Panc1 (cell line): ENCODE data around the gene FARP1. TPM values are rescaled to one million over a fixed set of nuclear protein-coding genes. Genes with fewer than 3 reads are reported as not detected.

Experiments used
- ATAC-seq: fragments of 200-7000 bp; cut with Tn5 transposase; 2 replicates; pipeline ENCODE4 v1.9.1; 2020; ENCODE audit warnings: mild to moderate bottlenecking, moderate library complexity
- BruUV-seq: library from RNA; stranded (reverse); fragments of 400-500 nt; replicated peaks from 2 replicates; lab custom pipeline; 2021; lab: Mats Ljungman, UMichigan
- CTCF ChIA-PET: fragments of 300-600 bp; sonication (Branson Sonifier 250); formaldehyde crosslinking; loops from one replicate; lab custom pipeline; 2022; ENCODE audit warnings: antibody characterized with exemption; lab: Charles Lee
- POLR2A ChIA-PET: fragments of 300-600 bp; sonication (Branson Sonifier 250); formaldehyde crosslinking; loops from one replicate; lab custom pipeline; 2022; ENCODE audit warnings: antibody characterized with exemption; lab: Charles Lee
- DNase-seq: peaks from one replicate; pipeline ENCODE4 v3.0.0-alpha.2; 2010; ENCODE audit warnings: low read depth, low spot score
- H3K27ac ChIP-seq: 2 replicates; pipeline ENCODE4 v1.5.1; 2011; ENCODE audit warnings: mild to moderate bottlenecking, low read length, inconsistent platforms
- H3K27me3 ChIP-seq: fragments of 200-500 bp; sonication (Bioruptor generic); 2 replicates; pipeline ENCODE4 v1.6.0; 2014; ENCODE audit warnings: low read length, inconsistent platforms; ENCODE audit not compliant: control insufficient read depth, insufficient read depth
- H3K36me3 ChIP-seq: fragments of 200-500 bp; sonication (Bioruptor generic); 2 replicates; pipeline ENCODE4 v1.5.1; 2014; ENCODE audit warnings: inconsistent platforms, mild to moderate bottlenecking, low read length, moderate library complexity; ENCODE audit not compliant: control insufficient read depth, insufficient read depth
- H3K4me1 ChIP-seq: 2 replicates; pipeline ENCODE4 v1.5.1; 2011; ENCODE audit warnings: inconsistent platforms, mild to moderate bottlenecking, low read length, moderate library complexity; ENCODE audit not compliant: control insufficient read depth, insufficient read depth
- H3K4me3 ChIP-seq, 2 experiments: 2 replicates each; pipeline ENCODE4 v1.5.1; 2011 to 2012; ENCODE audit warnings: low read depth in 2 of 2, low read length in 2 of 2, mild to moderate bottlenecking in 2 of 2, inconsistent platforms in 1 of 2, moderate library complexity in 1 of 2
- H3K9me3 ChIP-seq: fragments of 200-500 bp; sonication (Bioruptor generic); 2 replicates; pipeline ENCODE4 v1.5.1; 2014; ENCODE audit warnings: low read depth, mild to moderate bottlenecking, inconsistent platforms, low read length, moderate library complexity; ENCODE audit not compliant: control insufficient read depth, insufficient read depth
- POLR2AphosphoS5 ChIP-seq: IDR thresholded peaks from 2 replicates; pipeline ENCODE4 v1.6.1; 2012; ENCODE audit warnings: mild to moderate bottlenecking, low read depth, low read length, moderate library complexity
- SIN3A ChIP-seq: IDR thresholded peaks from 2 replicates; pipeline ENCODE4 v1.6.1; 2012; ENCODE audit warnings: low read depth, mild to moderate bottlenecking, low read length, moderate library complexity, borderline replicate concordance; ENCODE audit not compliant: insufficient read depth
- TCF7L2 ChIP-seq: IDR thresholded peaks from 2 replicates; pipeline ENCODE4 v1.6.1; 2011; ENCODE audit warnings: mild to moderate bottlenecking, low read depth, low read length, inconsistent platforms
- in situ Hi-C: cut with HindIII; loops from 2 replicates; pipeline ENCODE4 v1.10.0; 2016; ENCODE audit warnings: low sequenced_read_pairs, low pct_unique_long_range_greater_than_20kb
- intact Hi-C: fragments of 100-400 bp; cut with micrococcal nuclease; formaldehyde crosslinking; loops from one replicate; pipeline ENCODE4 v1.10.0; 2022; ENCODE audit not compliant: unreplicated experiment
- total RNA-seq: library from RNA; stranded (reverse); gene quantifications from one replicate; pipeline ENCODE4 v1.2.1, GENCODE V29; 2021; ENCODE audit not compliant: unreplicated experiment
- TF ChIP-seq, protein P1 (sequence below), 2 experiments: IDR thresholded peaks; 2 replicates each; pipeline ENCODE4 v1.6.1; 2011 to 2012; ENCODE audit warnings: low read depth in 2 of 2, control low read depth in 1 of 2, low read length in 1 of 2, mild to moderate bottlenecking in 1 of 2, moderate library complexity in 1 of 2; ENCODE audit not compliant: insufficient read depth in 1 of 2
- TF ChIP-seq, protein P2 (sequence below): fragments of 450-650 bp; IDR thresholded peaks from 2 replicates; pipeline ENCODE4 v1.5.1; 2017; ENCODE audit warnings: mild to moderate bottlenecking

The FARP1 gene
- total RNA-seq, 1 experiment from 2014 or later, result 61.9 TPM

- TF ChIP-seq, protein P1, sequence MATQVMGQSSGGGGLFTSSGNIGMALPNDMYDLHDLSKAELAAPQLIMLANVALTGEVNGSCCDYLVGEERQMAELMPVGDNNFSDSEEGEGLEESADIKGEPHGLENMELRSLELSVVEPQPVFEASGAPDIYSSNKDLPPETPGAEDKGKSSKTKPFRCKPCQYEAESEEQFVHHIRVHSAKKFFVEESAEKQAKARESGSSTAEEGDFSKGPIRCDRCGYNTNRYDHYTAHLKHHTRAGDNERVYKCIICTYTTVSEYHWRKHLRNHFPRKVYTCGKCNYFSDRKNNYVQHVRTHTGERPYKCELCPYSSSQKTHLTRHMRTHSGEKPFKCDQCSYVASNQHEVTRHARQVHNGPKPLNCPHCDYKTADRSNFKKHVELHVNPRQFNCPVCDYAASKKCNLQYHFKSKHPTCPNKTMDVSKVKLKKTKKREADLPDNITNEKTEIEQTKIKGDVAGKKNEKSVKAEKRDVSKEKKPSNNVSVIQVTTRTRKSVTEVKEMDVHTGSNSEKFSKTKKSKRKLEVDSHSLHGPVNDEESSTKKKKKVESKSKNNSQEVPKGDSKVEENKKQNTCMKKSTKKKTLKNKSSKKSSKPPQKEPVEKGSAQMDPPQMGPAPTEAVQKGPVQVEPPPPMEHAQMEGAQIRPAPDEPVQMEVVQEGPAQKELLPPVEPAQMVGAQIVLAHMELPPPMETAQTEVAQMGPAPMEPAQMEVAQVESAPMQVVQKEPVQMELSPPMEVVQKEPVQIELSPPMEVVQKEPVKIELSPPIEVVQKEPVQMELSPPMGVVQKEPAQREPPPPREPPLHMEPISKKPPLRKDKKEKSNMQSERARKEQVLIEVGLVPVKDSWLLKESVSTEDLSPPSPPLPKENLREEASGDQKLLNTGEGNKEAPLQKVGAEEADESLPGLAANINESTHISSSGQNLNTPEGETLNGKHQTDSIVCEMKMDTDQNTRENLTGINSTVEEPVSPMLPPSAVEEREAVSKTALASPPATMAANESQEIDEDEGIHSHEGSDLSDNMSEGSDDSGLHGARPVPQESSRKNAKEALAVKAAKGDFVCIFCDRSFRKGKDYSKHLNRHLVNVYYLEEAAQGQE (IDR thresholded peaks at IDR 0.05; ENCODE audit: insufficient read depth in 1 of 2, low read depth in 2 of 2, low read length in 1 of 2), result no peak
- no peak for TF ChIP-seq SIN3A
- TF ChIP-seq, protein P2, sequence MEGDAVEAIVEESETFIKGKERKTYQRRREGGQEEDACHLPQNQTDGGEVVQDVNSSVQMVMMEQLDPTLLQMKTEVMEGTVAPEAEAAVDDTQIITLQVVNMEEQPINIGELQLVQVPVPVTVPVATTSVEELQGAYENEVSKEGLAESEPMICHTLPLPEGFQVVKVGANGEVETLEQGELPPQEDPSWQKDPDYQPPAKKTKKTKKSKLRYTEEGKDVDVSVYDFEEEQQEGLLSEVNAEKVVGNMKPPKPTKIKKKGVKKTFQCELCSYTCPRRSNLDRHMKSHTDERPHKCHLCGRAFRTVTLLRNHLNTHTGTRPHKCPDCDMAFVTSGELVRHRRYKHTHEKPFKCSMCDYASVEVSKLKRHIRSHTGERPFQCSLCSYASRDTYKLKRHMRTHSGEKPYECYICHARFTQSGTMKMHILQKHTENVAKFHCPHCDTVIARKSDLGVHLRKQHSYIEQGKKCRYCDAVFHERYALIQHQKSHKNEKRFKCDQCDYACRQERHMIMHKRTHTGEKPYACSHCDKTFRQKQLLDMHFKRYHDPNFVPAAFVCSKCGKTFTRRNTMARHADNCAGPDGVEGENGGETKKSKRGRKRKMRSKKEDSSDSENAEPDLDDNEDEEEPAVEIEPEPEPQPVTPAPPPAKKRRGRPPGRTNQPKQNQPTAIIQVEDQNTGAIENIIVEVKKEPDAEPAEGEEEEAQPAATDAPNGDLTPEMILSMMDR, result peak; percentile 21
- Histone ChIP-seq H3K36me3 (no peaks in the 10 kb centered on the region), H3K27me3 (no peaks in the 10 kb centered on the region), H3K4me1 (peaks cover 23% of the 10 kb centered on the region), H3K4me3 (peak overlapping the region in 1 of 2 experiments; percentile 69; a peak in 2 of 4 replicates), H3K27ac (no peak overlapping the region), H3K9me3 (no peaks in the 10 kb centered on the region)
- POLR2A ChIA-PET, result no interaction called here
- CTCF ChIA-PET, result no interaction called here
- intact Hi-C loops, result loop anchor here (10.0 kb wide), 1 partner anchor 522 kb away; no protein-coding TSS in a partner anchor
- ATAC-seq (peak; percentile 83), DNase-seq (no peak)
- in situ Hi-C loops, result loop anchor here (25.0 kb wide), 1 partner anchor 269 kb away; no protein-coding TSS in a partner anchor
- no TSS peak for BruUV-seq
These were observed 261 bp downstream of the FARP1 start for GRCh38 chr13:98143157-98143553.

- TF ChIP-seq TCF7L2 (no peak), POLR2AphosphoS5 (no peak), SIN3A (no peak)
- TF ChIP-seq, protein P1 (IDR thresholded peaks at IDR 0.05; ENCODE audit: insufficient read depth in 1 of 2, low read depth in 2 of 2, low read length in 1 of 2), result no peak
- TF ChIP-seq, protein P2, result no peak
- Histone ChIP-seq H3K27me3 (no peaks in the 10 kb centered on the region), H3K27ac (peak overlapping the region; percentile 84; the same call in 1 of the 2 replicates), H3K36me3 (no peaks in the 10 kb centered on the region), H3K4me3 (peak overlapping the region; percentile 69 to 70), H3K4me1 (peaks cover 23% of the 10 kb centered on the region), H3K9me3 (no peaks in the 10 kb centered on the region)
- DNase-seq (no peak), ATAC-seq (peak; percentile 2; the same call in 1 of the 2 replicates)
- intact Hi-C loops (loop anchor here (10.0 kb wide), 1 partner anchor 521 kb away; no protein-coding TSS in a partner anchor), in situ Hi-C loops (loop anchor here (25.0 kb wide), 1 partner anchor 269 kb away; no protein-coding TSS in a partner anchor)
- ChIA-PET POLR2A (no interaction called here), CTCF (no interaction called here)
- BruUV-seq, result no TSS peak
These were observed 720 bp downstream of the FARP1 start for GRCh38 chr13:98143601-98144026.
